Hepatocyte (in vitro differentiated cells): ENCODE measurements around the gene TUBA8.

ENCODE experiments used
- EZH2 ChIP-seq: fragments of 200-600 bp; sonication (generic); IDR thresholded peaks from 2 replicates; pipeline ENCODE4 v1.6.1; 2016; ENCODE audit warnings: antibody characterized with exemption, mild to moderate bottlenecking, borderline replicate concordance
- EZH2phosphoT487 ChIP-seq: fragments of 200-600 bp; sonication (generic); IDR thresholded peaks from one replicate; pipeline ENCODE4 v1.6.1; 2018; ENCODE audit warnings: antibody characterized with exemption, mild to moderate bottlenecking, low read depth, moderate library complexity; ENCODE audit not compliant: unreplicated experiment, severe bottlenecking
- TF ChIP-seq, protein P1 (sequence below): fragments of 200-600 bp; sonication (generic); IDR thresholded peaks from 2 replicates; pipeline ENCODE4 v1.5.1; 2016; ENCODE audit warnings: antibody characterized with exemption, mild to moderate bottlenecking; ENCODE audit not compliant: poor library complexity

GRCh38 chr22:18136563-18137320 lies 26.1 kb downstream of the TUBA8 start:
- TF ChIP-seq EZH2phosphoT487, result no peak
- TF ChIP-seq, protein P1, sequence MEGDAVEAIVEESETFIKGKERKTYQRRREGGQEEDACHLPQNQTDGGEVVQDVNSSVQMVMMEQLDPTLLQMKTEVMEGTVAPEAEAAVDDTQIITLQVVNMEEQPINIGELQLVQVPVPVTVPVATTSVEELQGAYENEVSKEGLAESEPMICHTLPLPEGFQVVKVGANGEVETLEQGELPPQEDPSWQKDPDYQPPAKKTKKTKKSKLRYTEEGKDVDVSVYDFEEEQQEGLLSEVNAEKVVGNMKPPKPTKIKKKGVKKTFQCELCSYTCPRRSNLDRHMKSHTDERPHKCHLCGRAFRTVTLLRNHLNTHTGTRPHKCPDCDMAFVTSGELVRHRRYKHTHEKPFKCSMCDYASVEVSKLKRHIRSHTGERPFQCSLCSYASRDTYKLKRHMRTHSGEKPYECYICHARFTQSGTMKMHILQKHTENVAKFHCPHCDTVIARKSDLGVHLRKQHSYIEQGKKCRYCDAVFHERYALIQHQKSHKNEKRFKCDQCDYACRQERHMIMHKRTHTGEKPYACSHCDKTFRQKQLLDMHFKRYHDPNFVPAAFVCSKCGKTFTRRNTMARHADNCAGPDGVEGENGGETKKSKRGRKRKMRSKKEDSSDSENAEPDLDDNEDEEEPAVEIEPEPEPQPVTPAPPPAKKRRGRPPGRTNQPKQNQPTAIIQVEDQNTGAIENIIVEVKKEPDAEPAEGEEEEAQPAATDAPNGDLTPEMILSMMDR, result no peak
- no peak for TF ChIP-seq EZH2
